ENCODE measurements around the gene CRHR2.

CRHR2 gene

DNA sequence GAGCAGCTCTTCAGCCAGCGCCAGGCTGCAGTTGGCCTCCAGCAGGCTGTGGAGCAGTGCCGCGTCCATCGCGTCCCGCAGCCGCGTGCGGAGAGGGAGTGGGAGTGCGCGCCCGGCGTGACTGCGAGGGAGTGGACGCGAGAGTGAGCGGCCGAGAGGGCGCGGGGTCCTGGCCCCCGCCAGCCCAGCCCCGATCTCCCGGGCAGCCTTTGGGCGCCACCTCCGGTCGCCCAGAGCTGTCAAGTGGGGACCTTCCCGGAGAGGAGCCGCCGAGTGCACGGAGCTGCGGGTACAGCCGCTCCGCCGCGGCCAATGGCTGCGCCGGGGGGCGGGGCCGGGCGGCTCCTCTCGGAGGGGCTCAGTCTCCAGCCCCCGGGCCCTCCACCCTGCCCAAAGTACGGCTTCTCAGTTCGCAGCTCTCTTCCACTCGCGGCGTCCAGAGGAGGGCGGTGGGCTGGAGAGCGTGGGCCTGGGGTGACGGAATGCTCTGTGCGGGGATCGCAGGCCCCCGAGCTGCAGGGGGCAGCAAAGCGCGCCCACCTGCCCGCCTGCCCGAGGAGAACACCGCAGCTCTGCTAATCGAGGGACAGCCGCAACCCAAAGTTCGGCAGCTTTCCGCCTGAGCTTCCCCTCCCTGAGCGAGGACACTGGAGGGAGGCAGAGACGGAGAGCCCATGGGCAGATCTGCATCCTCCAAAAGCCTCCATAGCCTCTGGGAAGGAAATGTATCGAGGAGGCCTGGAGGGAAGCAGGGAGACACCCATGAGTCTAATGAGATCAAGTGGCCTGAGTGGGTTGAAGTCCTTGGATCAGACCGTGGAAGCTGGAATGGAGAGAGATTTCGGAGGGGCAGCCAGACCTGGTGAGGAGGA lies at the start of gene CRHR2 (continued):
- TF ChIP-seq, protein P1, sequence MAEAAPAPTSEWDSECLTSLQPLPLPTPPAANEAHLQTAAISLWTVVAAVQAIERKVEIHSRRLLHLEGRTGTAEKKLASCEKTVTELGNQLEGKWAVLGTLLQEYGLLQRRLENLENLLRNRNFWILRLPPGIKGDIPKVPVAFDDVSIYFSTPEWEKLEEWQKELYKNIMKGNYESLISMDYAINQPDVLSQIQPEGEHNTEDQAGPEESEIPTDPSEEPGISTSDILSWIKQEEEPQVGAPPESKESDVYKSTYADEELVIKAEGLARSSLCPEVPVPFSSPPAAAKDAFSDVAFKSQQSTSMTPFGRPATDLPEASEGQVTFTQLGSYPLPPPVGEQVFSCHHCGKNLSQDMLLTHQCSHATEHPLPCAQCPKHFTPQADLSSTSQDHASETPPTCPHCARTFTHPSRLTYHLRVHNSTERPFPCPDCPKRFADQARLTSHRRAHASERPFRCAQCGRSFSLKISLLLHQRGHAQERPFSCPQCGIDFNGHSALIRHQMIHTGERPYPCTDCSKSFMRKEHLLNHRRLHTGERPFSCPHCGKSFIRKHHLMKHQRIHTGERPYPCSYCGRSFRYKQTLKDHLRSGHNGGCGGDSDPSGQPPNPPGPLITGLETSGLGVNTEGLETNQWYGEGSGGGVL (tag by site-specific recombination; IDR thresholded peaks at IDR 0.05) = no peak
- no peak for TF ChIP-seq GLI2 (tag by site-specific recombination; IDR thresholded peaks at IDR 0.05; ENCODE audit: borderline replicate concordance, low read depth)
- TF ChIP-seq ZNF23 (tag by site-specific recombination; IDR thresholded peaks at IDR 0.05; ENCODE audit: borderline replicate concordance) = no peak
- TF ChIP-seq, protein P2, sequence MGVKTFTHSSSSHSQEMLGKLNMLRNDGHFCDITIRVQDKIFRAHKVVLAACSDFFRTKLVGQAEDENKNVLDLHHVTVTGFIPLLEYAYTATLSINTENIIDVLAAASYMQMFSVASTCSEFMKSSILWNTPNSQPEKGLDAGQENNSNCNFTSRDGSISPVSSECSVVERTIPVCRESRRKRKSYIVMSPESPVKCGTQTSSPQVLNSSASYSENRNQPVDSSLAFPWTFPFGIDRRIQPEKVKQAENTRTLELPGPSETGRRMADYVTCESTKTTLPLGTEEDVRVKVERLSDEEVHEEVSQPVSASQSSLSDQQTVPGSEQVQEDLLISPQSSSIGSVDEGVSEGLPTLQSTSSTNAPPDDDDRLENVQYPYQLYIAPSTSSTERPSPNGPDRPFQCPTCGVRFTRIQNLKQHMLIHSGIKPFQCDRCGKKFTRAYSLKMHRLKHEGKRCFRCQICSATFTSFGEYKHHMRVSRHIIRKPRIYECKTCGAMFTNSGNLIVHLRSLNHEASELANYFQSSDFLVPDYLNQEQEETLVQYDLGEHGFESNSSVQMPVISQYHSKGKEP (tag by site-specific recombination; IDR thresholded peaks at IDR 0.05) = no peak
- TF ChIP-seq ZNF404 (tag by site-specific recombination; IDR thresholded peaks at IDR 0.05) = no peak
- TF ChIP-seq ZNF585B (tag by site-specific recombination; IDR thresholded peaks at IDR 0.05) = no peak
- TF ChIP-seq ZNF473 (tag by site-specific recombination; IDR thresholded peaks at IDR 0.05) = no peak
- no peak for TF ChIP-seq ZNF626 (tag by site-specific recombination; IDR thresholded peaks at IDR 0.05)
- TF ChIP-seq, protein P3, sequence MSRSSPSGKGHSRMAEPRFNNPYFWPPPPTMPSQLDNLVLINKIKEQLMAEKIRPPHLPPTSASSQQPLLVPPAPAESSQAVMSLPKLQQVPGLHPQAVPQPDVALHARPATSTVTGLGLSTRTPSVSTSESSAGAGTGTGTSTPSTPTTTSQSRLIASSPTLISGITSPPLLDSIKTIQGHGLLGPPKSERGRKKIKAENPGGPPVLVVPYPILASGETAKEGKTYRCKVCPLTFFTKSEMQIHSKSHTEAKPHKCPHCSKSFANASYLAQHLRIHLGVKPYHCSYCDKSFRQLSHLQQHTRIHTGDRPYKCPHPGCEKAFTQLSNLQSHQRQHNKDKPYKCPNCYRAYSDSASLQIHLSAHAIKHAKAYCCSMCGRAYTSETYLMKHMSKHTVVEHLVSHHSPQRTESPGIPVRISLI (tag by site-specific recombination; IDR thresholded peaks at IDR 0.05) = no peak
- TF ChIP-seq ZFP41 (tag by site-specific recombination; IDR thresholded peaks at IDR 0.05; ENCODE audit: borderline replicate concordance) = no peak
- TF ChIP-seq ZNF837 (tag by site-specific recombination; IDR thresholded peaks at IDR 0.05) = 0 out of 2 replicates have a peak, but pooled peaks have one; percentile 25
- TF ChIP-seq ZFHX2 (tag by site-specific recombination; conservative IDR thresholded peaks at IDR 0.05) = peak; percentile 77
- TF ChIP-seq, protein P4, sequence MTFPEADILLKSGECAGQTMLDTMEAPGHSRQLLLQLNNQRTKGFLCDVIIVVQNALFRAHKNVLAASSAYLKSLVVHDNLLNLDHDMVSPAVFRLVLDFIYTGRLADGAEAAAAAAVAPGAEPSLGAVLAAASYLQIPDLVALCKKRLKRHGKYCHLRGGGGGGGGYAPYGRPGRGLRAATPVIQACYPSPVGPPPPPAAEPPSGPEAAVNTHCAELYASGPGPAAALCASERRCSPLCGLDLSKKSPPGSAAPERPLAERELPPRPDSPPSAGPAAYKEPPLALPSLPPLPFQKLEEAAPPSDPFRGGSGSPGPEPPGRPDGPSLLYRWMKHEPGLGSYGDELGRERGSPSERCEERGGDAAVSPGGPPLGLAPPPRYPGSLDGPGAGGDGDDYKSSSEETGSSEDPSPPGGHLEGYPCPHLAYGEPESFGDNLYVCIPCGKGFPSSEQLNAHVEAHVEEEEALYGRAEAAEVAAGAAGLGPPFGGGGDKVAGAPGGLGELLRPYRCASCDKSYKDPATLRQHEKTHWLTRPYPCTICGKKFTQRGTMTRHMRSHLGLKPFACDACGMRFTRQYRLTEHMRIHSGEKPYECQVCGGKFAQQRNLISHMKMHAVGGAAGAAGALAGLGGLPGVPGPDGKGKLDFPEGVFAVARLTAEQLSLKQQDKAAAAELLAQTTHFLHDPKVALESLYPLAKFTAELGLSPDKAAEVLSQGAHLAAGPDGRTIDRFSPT (tag by site-specific recombination; IDR thresholded peaks at IDR 0.05) = no peak
- TF ChIP-seq, protein P5, sequence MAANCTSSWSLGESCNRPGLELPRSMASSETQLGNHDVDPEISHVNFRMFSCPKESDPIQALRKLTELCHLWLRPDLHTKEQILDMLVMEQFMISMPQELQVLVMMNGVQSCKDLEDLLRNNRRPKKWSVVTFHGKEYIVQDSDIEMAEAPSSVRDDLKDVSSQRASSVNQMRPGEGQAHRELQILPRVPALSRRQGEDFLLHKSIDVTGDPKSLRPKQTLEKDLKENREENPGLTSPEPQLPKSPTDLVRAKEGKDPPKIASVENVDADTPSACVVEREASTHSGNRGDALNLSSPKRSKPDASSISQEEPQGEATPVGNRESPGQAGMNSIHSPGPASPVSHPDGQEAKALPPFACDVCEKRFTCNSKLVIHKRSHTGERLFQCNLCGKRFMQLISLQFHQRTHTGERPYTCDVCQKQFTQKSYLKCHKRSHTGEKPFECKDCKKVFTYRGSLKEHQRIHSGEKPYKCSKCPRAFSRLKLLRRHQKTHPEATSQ (tag by site-specific recombination; IDR thresholded peaks at IDR 0.05) = no peak
- TF ChIP-seq ZNF169 (tag by site-specific recombination; IDR thresholded peaks at IDR 0.05) = no peak
- TF ChIP-seq, protein P6, sequence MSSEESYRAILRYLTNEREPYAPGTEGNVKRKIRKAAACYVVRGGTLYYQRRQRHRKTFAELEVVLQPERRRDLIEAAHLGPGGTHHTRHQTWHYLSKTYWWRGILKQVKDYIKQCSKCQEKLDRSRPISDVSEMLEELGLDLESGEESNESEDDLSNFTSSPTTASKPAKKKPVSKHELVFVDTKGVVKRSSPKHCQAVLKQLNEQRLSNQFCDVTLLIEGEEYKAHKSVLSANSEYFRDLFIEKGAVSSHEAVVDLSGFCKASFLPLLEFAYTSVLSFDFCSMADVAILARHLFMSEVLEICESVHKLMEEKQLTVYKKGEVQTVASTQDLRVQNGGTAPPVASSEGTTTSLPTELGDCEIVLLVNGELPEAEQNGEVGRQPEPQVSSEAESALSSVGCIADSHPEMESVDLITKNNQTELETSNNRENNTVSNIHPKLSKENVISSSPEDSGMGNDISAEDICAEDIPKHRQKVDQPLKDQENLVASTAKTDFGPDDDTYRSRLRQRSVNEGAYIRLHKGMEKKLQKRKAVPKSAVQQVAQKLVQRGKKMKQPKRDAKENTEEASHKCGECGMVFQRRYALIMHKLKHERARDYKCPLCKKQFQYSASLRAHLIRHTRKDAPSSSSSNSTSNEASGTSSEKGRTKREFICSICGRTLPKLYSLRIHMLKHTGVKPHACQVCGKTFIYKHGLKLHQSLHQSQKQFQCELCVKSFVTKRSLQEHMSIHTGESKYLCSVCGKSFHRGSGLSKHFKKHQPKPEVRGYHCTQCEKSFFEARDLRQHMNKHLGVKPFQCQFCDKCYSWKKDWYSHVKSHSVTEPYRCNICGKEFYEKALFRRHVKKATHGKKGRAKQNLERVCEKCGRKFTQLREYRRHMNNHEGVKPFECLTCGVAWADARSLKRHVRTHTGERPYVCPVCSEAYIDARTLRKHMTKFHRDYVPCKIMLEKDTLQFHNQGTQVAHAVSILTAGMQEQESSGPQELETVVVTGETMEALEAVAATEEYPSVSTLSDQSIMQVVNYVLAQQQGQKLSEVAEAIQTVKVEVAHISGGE (tag by site-specific recombination; conservative IDR thresholded peaks at IDR 0.05; ENCODE audit: low read depth) = no peak
- TF ChIP-seq HOXC10 (CRISPR knock-in tag; IDR thresholded peaks at IDR 0.05) = no peak
- no peak for TF ChIP-seq ZNF391 (tag by site-specific recombination; IDR thresholded peaks at IDR 0.05; ENCODE audit: borderline replicate concordance, low read depth)
- TF ChIP-seq, protein P7, sequence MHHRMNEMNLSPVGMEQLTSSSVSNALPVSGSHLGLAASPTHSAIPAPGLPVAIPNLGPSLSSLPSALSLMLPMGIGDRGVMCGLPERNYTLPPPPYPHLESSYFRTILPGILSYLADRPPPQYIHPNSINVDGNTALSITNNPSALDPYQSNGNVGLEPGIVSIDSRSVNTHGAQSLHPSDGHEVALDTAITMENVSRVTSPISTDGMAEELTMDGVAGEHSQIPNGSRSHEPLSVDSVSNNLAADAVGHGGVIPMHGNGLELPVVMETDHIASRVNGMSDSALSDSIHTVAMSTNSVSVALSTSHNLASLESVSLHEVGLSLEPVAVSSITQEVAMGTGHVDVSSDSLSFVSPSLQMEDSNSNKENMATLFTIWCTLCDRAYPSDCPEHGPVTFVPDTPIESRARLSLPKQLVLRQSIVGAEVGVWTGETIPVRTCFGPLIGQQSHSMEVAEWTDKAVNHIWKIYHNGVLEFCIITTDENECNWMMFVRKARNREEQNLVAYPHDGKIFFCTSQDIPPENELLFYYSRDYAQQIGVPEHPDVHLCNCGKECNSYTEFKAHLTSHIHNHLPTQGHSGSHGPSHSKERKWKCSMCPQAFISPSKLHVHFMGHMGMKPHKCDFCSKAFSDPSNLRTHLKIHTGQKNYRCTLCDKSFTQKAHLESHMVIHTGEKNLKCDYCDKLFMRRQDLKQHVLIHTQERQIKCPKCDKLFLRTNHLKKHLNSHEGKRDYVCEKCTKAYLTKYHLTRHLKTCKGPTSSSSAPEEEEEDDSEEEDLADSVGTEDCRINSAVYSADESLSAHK (tag by site-specific recombination; IDR thresholded peaks at IDR 0.05) = no peak
- TF ChIP-seq ZNF416 (tag by site-specific recombination; IDR thresholded peaks at IDR 0.05) = no peak
- TF ChIP-seq, protein P8, sequence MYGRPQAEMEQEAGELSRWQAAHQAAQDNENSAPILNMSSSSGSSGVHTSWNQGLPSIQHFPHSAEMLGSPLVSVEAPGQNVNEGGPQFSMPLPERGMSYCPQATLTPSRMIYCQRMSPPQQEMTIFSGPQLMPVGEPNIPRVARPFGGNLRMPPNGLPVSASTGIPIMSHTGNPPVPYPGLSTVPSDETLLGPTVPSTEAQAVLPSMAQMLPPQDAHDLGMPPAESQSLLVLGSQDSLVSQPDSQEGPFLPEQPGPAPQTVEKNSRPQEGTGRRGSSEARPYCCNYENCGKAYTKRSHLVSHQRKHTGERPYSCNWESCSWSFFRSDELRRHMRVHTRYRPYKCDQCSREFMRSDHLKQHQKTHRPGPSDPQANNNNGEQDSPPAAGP (tag by site-specific recombination; IDR thresholded peaks at IDR 0.05) = no peak
- no peak for TF ChIP-seq GFI1B (tag by site-specific recombination; IDR thresholded peaks at IDR 0.05)
- TF ChIP-seq ZNF350 (tag by site-specific recombination; IDR thresholded peaks at IDR 0.05) = no peak

Measured in HEK293 (cell line).